Neural crest cell (in vitro differentiated cells): ENCODE results near the gene CFDP1. TPM values are rescaled to one million over a fixed set of nuclear protein-coding genes. Genes with fewer than 3 reads are reported as not detected.

Experiments used
- DNase-seq: peaks from one replicate; pipeline ENCODE4 v3.0.0; 2021; ENCODE audit warnings: low read depth, mixed read lengths, low spot score
- H3K27ac Mint-ChIP-seq: one replicate; pipeline ENCODE4 v1.8.0; 2021; ENCODE audit warnings: mild to moderate bottlenecking, mixed read lengths; ENCODE audit not compliant: unreplicated experiment
- H3K27me3 Mint-ChIP-seq: 2 replicates; pipeline ENCODE4 v1.8.0; 2021; ENCODE audit warnings: low read depth, mild to moderate bottlenecking, mixed read lengths
- H3K36me3 Mint-ChIP-seq: 2 replicates; pipeline ENCODE4 v1.8.0; 2021; ENCODE audit warnings: low read depth, mild to moderate bottlenecking, mixed read lengths
- H3K4me1 Mint-ChIP-seq: 2 replicates; pipeline ENCODE4 v1.8.0; 2021; ENCODE audit warnings: mixed read lengths
- H3K4me3 Mint-ChIP-seq: one replicate; pipeline ENCODE4 v1.8.0; 2021; ENCODE audit warnings: mild to moderate bottlenecking, mixed read lengths
- H3K9me3 Mint-ChIP-seq: 2 replicates; pipeline ENCODE4 v1.8.0; 2021; ENCODE audit warnings: mixed read lengths
- total RNA-seq: library from RNA; stranded (reverse); gene quantifications from 2 replicates; pipeline ENCODE4 v1.2.1, GENCODE V29; 2021
- TF ChIP-seq, protein P1 (sequence below): fragments of 200-600 bp; sonication (generic); conservative IDR thresholded peaks from 2 replicates; pipeline ENCODE4 v1.5.0; 2021; ENCODE audit warnings: antibody characterized with exemption, mild to moderate bottlenecking

Gene CFDP1
- total RNA-seq, 1 donor from 2014 or later: 99.8 TPM

DNA sequence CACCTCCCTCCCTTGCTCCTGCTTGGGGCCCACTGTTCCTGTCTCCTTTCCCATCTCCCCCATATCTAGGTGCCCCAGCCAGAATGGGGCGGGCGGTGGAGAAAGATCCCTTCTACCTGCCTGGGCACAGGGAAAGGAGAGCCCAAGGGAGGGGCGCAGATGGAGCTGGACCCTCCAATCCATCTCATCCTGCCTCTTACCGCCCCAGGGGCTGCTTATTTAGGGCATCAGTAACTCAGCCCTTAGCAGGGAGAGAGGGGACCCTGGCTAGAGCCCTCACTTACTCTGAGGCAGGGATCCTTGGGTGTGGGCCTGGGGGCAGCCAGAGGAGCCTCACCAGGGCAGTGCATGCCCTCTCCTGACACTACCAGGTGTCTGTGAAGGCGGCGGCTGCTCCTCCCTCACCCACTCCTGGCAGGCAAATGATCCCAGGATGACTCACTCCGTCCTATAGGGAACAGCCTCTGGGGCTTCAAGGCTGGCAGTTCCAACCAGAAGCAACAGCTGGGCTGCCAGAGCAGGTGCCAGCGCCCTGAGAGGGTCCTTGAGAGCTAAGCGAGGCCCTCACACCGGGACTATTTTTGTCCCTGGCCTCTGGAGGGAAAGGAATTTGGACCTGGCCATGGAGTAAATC, 165.6 kb downstream of the CFDP1 start:
- Mint-ChIP-seq H3K9me3 (no peaks in the 10 kb centered on the region), H3K36me3 (no peaks in the 10 kb centered on the region), H3K27ac (no peak overlapping the region), H3K4me1 (peaks cover 38% of the 10 kb centered on the region), H3K27me3 (no peaks in the 10 kb centered on the region), H3K4me3 (peak overlapping the region; percentile 31)
- no peak for DNase-seq
- TF ChIP-seq, protein P1, sequence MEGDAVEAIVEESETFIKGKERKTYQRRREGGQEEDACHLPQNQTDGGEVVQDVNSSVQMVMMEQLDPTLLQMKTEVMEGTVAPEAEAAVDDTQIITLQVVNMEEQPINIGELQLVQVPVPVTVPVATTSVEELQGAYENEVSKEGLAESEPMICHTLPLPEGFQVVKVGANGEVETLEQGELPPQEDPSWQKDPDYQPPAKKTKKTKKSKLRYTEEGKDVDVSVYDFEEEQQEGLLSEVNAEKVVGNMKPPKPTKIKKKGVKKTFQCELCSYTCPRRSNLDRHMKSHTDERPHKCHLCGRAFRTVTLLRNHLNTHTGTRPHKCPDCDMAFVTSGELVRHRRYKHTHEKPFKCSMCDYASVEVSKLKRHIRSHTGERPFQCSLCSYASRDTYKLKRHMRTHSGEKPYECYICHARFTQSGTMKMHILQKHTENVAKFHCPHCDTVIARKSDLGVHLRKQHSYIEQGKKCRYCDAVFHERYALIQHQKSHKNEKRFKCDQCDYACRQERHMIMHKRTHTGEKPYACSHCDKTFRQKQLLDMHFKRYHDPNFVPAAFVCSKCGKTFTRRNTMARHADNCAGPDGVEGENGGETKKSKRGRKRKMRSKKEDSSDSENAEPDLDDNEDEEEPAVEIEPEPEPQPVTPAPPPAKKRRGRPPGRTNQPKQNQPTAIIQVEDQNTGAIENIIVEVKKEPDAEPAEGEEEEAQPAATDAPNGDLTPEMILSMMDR: no peak

DNA sequence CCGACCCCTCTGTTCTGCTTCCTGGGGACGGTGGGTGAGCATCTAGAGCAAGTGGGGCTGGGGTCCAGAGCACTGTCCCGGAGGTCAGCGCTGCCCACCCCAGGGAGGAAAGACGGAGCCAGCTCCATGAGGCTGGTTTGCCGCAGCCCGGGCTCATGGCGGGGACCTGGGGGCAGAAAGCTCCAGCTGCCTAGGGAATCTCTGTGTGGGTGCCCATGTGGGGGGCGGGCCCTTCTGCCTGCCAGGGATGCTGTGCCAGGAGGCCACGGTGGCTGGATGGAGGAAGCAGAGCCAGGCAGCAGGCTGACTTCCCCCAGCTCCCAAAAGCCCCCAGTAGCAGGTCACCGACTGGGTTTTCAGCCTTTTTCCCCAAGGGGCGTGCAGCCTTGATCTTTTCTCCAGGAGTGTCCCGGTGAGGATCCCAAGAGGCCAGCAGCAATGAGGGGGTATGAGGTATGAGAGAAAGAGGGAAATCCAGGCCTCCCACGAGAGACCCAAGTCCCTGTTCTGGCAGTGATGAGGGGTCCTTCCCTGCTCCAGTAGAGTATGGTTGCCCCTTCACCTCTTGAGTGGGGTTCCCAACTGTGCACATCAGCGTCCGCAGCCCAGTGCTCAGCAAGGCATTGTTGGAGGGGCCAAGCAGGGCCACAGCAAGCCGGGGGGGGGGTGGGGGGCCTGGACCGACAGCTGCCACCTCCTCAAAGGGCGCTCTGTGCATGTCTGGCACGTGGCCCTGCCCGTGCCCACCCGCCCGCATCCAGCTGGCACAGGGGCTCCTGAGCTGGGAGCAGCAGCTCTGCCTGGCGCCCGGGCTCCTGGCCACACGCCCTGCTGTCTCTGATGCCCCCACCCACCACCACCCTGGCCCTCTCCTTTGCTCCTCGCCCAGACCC, 166.3 kb downstream of the CFDP1 start:
- Mint-ChIP-seq H3K9me3 (no peaks in the 10 kb centered on the region), H3K27me3 (no peaks in the 10 kb centered on the region), H3K36me3 (no peaks in the 10 kb centered on the region)

DNA sequence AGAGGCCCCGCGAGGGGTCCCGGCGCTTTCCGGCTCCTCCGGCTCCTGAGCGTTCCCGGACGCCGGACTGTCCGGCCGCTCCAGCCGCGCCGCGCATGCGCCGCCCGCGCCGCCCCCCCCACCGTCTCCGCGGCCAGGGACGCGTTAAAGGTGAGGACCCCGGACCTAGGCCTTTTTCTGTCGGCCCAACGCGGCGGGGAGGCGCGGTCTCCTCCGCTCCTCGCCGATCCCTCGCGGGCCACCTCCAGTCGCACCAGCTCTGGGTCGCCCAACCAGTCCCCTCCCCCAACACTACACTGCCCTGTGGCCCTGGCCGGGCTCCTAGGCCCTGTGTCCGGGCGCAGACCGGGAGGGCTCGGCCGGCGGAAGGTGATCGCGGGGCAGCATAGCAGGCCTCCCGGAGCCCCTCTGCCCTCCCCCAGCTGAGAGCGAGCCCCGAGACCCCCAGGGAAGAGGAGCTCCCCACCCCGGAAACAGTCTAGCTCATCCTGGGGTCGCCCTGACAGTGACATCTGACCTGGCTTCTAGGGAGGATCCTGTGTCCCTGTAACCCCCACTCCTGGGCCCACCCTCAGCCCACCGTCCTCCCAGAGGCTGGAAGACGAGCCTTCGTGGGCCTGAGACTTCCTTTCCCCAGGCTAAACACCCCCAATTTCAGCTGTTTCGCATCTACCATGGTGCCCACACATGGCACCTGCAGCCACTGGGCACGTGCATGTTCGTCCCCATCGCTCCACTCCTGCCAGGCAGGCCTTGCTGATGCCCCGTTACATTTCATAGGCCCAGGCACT, 167.2 kb downstream of the CFDP1 start:
- H3K4me3 Mint-ChIP-seq: peak overlapping the region; percentile 92
- H3K4me1 Mint-ChIP-seq: peaks cover 32% of the 10 kb centered on the region
- H3K36me3 Mint-ChIP-seq: no peaks in the 10 kb centered on the region
- TF ChIP-seq, protein P1: no peak
- DNase-seq: peak; percentile 88
- no peaks in the 10 kb centered on the region for H3K27me3 Mint-ChIP-seq
- H3K9me3 Mint-ChIP-seq: no peaks in the 10 kb centered on the region
- H3K27ac Mint-ChIP-seq: peak overlapping the region; percentile 99

More for the DNA sequence above, 166.3 kb downstream of the CFDP1 start:
- TF ChIP-seq, protein P1: no peak
- DNase-seq: no peak
- Mint-ChIP-seq H3K27ac (peak overlapping the region; percentile 99), H3K4me1 (peaks cover 37% of the 10 kb centered on the region), H3K4me3 (peak overlapping the region; percentile 92)

DNA sequence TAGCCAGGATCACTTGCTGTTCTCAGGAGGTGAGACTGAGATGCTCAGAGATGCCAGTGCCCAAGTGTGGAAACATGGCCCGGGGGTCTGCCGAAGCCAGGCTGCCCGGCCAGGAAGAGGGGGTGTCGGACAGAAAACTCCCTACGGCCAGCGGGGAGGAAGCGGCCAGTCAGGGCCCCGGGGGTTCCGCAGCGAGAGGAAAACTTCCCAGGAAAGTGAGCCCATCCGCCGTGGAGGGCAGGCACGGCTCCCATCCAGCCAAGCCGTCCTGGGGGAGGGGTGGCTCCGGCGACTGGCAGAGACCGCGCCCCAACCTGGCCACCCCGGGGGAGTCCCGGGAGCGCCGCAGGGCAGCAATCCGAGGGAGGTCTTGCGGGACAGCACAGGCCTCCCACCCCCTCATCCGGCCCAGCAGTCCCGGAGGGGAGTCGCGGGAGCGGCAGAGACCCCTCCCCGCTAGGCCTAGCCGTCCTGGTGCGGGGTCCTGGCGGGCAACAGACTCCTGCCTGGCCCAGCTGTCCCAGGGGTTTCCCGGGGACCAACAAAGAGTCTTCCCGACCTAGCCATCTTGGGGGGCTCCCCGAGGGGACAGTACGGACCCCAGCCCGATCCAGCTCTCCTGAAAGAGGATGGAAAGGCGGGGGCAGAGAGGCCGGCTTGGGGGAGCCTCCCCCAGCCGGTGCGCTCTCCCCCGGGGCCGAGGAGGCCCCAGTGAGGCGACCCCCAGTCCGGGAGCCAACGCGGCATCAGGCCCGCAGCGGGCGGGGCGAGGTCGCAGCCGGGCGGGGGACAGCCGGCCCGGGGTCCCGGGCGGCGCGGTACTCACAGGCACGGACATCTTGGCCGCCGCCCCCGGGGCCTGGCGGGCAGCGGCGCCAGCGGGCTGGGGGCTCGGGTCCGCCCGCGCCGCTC, 168.0 kb downstream of the CFDP1 start:
- Mint-ChIP-seq H3K4me3 (peak overlapping the region; percentile 91), H3K27me3 (no peaks in the 10 kb centered on the region), H3K4me1 (peaks cover 38% of the 10 kb centered on the region), H3K36me3 (no peaks in the 10 kb centered on the region), H3K27ac (no peak overlapping the region), H3K9me3 (no peaks in the 10 kb centered on the region)
- no peak for DNase-seq
- TF ChIP-seq, protein P1: no peak
